ENCODE results near the gene TRIM44.

The TRIM44 gene

DNA sequence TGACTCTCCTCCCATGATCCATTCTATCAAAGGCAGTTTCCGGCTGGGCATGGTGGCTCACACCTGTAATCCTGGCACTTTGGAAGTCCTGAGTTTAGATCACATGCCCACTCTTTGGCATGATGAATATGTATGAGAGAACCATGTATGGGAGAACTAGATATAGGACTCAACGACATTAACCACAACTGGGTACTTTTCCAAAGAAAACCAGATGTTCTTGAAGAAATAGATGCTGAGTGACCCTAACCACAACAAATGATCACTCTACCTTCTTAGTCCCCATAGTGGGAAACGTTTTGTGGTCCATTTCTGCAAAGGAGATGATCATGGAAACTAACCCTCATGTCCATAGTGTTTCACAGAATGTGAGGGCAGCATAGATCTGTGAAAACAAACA is 30.7 kb upstream of the TRIM44 start:
- CTCF ChIA-PET, result interaction anchor here (1.0 to 1.1 kb wide), 2 partner anchors 17 to 705 kb away, joined by 3 read pairs; no protein-coding TSS in a partner anchor
- POLR2A ChIA-PET, result no interaction called here
- DNase-seq (ENCODE audit: extremely low spot score), result no peak
- TF ChIP-seq, protein P1, sequence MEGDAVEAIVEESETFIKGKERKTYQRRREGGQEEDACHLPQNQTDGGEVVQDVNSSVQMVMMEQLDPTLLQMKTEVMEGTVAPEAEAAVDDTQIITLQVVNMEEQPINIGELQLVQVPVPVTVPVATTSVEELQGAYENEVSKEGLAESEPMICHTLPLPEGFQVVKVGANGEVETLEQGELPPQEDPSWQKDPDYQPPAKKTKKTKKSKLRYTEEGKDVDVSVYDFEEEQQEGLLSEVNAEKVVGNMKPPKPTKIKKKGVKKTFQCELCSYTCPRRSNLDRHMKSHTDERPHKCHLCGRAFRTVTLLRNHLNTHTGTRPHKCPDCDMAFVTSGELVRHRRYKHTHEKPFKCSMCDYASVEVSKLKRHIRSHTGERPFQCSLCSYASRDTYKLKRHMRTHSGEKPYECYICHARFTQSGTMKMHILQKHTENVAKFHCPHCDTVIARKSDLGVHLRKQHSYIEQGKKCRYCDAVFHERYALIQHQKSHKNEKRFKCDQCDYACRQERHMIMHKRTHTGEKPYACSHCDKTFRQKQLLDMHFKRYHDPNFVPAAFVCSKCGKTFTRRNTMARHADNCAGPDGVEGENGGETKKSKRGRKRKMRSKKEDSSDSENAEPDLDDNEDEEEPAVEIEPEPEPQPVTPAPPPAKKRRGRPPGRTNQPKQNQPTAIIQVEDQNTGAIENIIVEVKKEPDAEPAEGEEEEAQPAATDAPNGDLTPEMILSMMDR (IDR thresholded peaks at IDR 0.05; ENCODE audit: control extremely low read depth, extremely low read depth, low read depth, missing control alignments), result no peak

DNA sequence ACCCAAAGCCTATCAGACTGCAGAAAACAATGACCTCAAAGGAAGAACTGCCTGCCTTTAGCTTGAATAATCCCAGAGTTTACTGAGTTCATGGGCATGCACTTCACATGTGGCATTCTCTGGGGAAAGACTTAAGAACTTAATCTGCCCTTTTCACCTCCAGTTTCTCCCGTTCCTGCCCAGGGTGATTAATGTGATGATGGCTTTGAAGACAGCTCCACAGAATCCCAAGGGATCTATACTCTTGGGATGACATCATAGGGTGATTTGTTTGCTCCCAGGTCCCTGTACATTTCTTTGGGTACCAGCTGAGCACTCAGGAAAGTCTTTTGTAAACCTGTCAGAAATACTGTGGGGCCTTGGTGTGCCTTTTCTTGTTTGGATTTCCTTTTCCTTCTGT is 30.3 kb upstream of the TRIM44 start:
- POLR2A ChIA-PET, result no interaction called here
- CTCF ChIA-PET, result interaction anchor here (1.0 to 1.4 kb wide), 3 partner anchors 16 to 706 kb away, joined by 3 to 5 read pairs (median 3); no protein-coding TSS in a partner anchor
- TF ChIP-seq, protein P1 (IDR thresholded peaks at IDR 0.05; ENCODE audit: control extremely low read depth, extremely low read depth, low read depth, missing control alignments), result no peak
- DNase-seq (ENCODE audit: extremely low spot score), result no peak

DNA sequence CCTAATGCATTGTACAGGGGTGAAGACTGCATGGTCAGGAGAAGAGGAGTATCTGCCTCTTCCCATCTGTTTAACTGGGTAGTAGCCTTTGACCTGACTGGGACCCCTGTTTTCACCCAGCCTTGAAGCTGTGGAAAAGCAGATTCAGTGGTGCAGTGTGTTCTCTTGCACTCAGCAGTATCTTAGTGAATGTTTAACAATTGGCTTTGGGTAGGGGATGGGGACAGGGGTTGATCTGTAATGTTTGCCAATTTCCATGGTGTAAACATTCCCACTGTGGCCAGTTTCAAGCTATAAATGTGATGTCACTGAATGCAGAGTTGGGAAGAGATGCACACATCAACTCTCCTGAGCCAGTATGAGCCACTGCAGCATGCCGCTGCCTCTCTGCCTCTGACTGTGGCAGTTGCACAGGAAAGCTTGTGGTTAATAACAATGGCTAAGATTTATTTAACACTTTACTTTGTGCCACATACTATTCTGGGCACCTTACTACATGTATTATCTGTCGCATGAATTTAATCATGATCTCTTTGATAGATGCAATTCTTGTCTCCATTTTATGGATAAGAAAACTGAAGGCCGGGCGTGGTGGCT is 28.6 kb upstream of the TRIM44 start:
- DNase-seq (ENCODE audit: extremely low spot score), result no peak
- POLR2A ChIA-PET, result no interaction called here
- CTCF ChIA-PET, result interaction anchor here (1.4 to 2.2 kb wide), 2 partner anchors 19 to 188 kb away, joined by 5 to 6 read pairs; no protein-coding TSS in a partner anchor
- TF ChIP-seq, protein P1 (IDR thresholded peaks at IDR 0.05; ENCODE audit: control extremely low read depth, extremely low read depth, low read depth, missing control alignments), result no peak

DNA sequence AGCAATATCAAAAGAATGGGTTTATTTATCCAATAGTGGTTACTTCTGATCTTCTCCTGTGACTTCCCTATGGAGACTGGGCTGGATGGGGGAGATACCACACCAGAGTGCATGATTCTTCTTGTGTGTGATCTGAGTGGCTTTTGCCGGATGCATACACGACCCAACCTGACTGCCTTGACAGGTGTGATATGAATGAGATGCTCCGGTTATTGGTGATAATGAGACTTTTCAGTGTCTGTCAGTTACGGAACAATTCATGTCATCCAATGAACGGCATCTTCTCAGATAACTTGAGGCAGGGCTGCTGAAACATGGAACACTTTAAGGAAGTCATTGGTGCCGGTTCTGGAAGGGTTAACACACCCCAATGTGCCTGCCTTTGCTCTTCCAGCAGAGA is 26.6 kb upstream of the TRIM44 start:
- TF ChIP-seq, protein P1 (IDR thresholded peaks at IDR 0.05; ENCODE audit: control extremely low read depth, extremely low read depth, low read depth, missing control alignments), result no peak
- CTCF ChIA-PET, result interaction anchor here (1.1 to 2.2 kb wide), 2 partner anchors 10 to 186 kb away, joined by 4 to 6 read pairs; no protein-coding TSS in a partner anchor
- POLR2A ChIA-PET, result no interaction called here
- DNase-seq (ENCODE audit: extremely low spot score), result no peak

DNA sequence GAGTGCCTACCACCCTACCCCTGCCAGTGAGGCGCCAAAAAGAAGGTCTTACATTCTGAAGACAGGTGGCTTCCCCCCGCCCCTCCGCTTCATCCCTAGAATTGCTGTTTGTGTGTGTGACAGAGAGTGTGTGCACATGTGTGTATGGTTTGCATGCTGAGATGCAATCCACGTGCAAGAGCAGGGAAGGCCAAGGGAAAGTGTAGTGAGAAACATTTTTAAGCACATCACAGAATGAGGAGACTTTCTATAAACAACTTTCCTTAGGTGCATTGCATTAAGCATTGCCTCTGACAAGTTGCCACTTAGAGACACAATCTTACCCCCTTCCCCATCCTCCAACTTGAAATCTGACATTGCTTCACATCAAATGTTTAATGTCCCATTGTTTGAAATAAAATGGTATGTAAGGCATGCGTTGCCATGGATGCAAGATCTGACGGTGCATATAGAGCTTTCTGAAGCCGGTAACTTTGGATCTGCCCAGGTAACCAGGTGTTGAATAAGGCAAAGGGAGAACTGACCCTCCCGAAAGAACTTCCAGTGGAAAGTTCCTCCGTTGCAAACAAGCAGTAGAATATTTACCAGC is 22.9 kb upstream of the TRIM44 start:
- CTCF ChIA-PET, result no interaction called here
- TF ChIP-seq, protein P1 (IDR thresholded peaks at IDR 0.05; ENCODE audit: control extremely low read depth, extremely low read depth, low read depth, missing control alignments), result no peak
- DNase-seq (ENCODE audit: extremely low spot score), result no peak
- POLR2A ChIA-PET, result no interaction called here

DNA sequence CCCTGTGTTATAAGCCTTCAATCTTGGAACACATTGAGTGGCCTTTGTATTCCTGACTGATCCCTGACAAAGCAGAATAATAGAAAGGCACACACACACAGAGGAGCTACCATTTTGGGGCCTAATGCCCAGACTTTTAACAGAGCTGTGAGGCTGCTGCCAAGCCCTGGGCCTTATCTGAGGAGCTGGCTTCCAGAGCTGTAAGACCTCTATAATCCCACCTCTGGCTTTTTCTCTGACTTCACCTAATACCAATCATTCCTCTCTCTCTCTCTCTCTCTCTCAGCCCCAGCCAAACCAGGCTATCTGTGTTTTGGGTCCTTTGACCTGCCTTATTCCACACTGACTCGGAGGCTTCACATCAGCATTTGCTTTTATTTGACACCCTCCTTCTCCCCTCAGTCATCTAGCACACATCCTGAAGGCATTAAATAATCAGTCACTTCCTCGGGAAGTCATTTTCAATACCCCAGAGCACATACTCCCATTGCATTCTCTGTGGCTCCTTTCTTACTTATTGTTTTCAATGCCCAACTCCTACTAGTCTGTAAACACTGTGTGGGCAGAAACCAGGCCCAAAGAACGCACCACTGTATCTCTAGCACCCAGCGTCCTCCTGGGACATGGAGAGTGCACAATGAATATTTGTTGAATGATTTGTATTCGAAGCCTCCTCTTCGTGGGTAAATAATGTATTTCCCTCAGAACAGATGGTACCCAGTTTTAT is 21.2 kb upstream of the TRIM44 start:
- TF ChIP-seq, protein P1 (IDR thresholded peaks at IDR 0.05; ENCODE audit: control extremely low read depth, extremely low read depth, low read depth, missing control alignments), result no peak
- no peak for DNase-seq (ENCODE audit: extremely low spot score)
- ChIA-PET POLR2A (no interaction called here), CTCF (no interaction called here)

All from GM10248 (cell line).